NCI-H82 (cell line): ENCODE measurements around the gene GCG.

Experiments used
- DNase-seq: peaks from one replicate; lab custom pipeline; 2025; lab: John Stamatoyannopoulos, UW

Gene GCG

DNA sequence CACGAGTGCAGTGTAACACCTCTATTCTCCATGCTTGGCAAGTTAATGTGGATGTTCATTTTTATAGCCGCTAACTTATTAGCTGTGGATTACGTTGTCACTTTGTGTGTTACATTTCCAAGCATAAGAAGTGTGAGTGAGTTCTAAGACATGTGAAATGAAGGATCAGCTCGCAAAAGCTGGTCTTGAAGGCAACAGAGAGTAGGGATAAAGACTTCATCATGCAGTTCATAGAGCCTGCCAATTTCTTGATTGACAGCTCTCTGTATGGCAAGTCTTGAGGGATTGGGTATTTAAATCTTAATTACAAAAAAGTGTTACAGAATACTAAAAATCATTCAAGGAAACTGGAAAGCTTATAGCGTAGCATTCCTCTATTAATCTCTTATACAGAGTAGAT, 52.2 kb downstream of the GCG start:
- no peak for DNase-seq
